Heart left ventricle (tissue), 16 donors: ENCODE measurements around the gene AKAP6. TPM values are rescaled to one million over a fixed set of nuclear protein-coding genes. Genes with fewer than 3 reads are reported as not detected.
A peak's percentile ranks its signal among the peaks of the same experiment; 100 is the strongest.

Source experiments
- ATAC-seq, 4 donors: fragments of 200-7000 bp; cut with Tn5 transposase; one replicate each; pipeline ENCODE4 v1.9.1; 2020 to 2022; ENCODE audit warnings: moderate library complexity in 4 of 4, mild to moderate bottlenecking in 3 of 4, moderate number of reproducible peaks in 1 of 4
- DNase-seq, 5 donors: peaks; one replicate each; pipeline ENCODE4 v3.0.0-alpha.2; 2020
- H3K27ac ChIP-seq, 12 donors: fragments of 200-600 bp; sonication (generic) in 4 of 12; one replicate each; pipeline versions ENCODE4 v1.5.0 to v1.8.0; 2016 to 2022; ENCODE audit warnings: mild to moderate bottlenecking in 2 of 12
- H3K27me3 ChIP-seq, 9 donors: fragments of 200-600 bp; sonication (generic) in 2 of 9; one replicate each; pipeline versions ENCODE4 v1.5.1 to v1.8.0; 2016 to 2022; ENCODE audit warnings: mild to moderate bottlenecking in 3 of 9
- H3K36me3 ChIP-seq, 9 donors: fragments of 200-600 bp; sonication (generic) in 2 of 9; one replicate each; pipeline versions ENCODE4 v1.5.0 to v1.8.0; 2018 to 2022; ENCODE audit warnings: mild to moderate bottlenecking in 2 of 9
- H3K4me1 ChIP-seq, 12 donors: fragments of 200-600 bp; sonication (generic) in 4 of 12; one replicate each; pipeline versions ENCODE4 v1.5.0 to v1.8.0; 2016 to 2022; ENCODE audit warnings: mild to moderate bottlenecking in 3 of 12
- H3K4me3 ChIP-seq, 12 donors: fragments of 200-600 bp; sonication (generic) in 4 of 12; one replicate each; pipeline versions ENCODE4 v1.5.0 to v1.8.0; 2017 to 2022; ENCODE audit warnings: mild to moderate bottlenecking in 9 of 12, moderate library complexity in 4 of 12
- H3K9me3 ChIP-seq, 12 donors: fragments of 200-600 bp; sonication (generic) in 4 of 12; one replicate each; pipeline versions ENCODE4 v1.5.0 to v1.8.0; 2016 to 2022; ENCODE audit warnings: mild to moderate bottlenecking in 1 of 12
- CTCF ChIP-seq, 12 donors: fragments of 200-600 bp; sonication (generic) in 4 of 12; IDR thresholded peaks; one replicate each; pipeline versions ENCODE4 v1.5.0 to v1.8.0; 2018 to 2022; ENCODE audit warnings: antibody characterized with exemption in 12 of 12, mild to moderate bottlenecking in 5 of 12
- POLR2A ChIP-seq, 2 donors: fragments of 450-650 bp; IDR thresholded peaks; one replicate each; pipeline ENCODE4 v1.6.1; 2017; ENCODE audit warnings: antibody characterized with exemption in 2 of 2, mild to moderate bottlenecking in 2 of 2, moderate library complexity in 2 of 2
- WGBS, 4 donors: extraction: QIAGEN DNeasy Blood & Tissue Kit in 2 of 4; methylation state at CpG; one replicate each; pipeline versions ENCODE4 v1.1.5 to v1.1.7; 2013 to 2018; 5-methylcytosine and 5-hydroxymethylcytosine counted together
- intact Hi-C, 10 donors: fragments of 100-400 bp; cut with DNase I; formaldehyde crosslinking; loops; one replicate each; pipeline versions ENCODE4 v1.11.1 to v1.14.2; 2022
- polyA plus RNA-seq, 2 donors: library from polyadenylated mRNA; stranded (reverse); fragments of 200-250 nt; gene quantifications; one replicate each; pipeline ENCODE4 v1.2.3, GENCODE V29; 2013
- total RNA-seq, 9 donors: library from RNA; depleted of rRNA in 2 of 9; stranded (reverse); fragments of >200 nt in 2 of 9; fragmentation: NEBNext Ultra II Directional in 3 of 9; extraction: Animal tissue kit (Norgen Biotek cat#: 25700) in 3 of 9; gene quantifications; one replicate each; pipeline versions ENCODE4 v1.1.0 to v1.2.4, GENCODE V29; 2016 to 2023
- donor health status: ischemic (EF 13 %, LVEDD 7.1; RV severe dilation, severe dysfunction).
- donor health status: healthy with polysubstance abuse.
- donor health status: DM: no; HTN: yes; CAD: no.
- donor health status: DM: no; HTN: no; CAD: no.
- donor health status: ischemic (EF 25% LVEDD 6.9; RV normal size, moderate dysfunction).
- donor health status: ischemic (EF 25% LVEDD 5.7; RV mildly dilated, moderate dysfunction).
- donor health status: healthy.
- donor health status: DM: yes; HTN: yes; CAD: no.
- donor health status: ischemic (EF 35%, LVEDD 5.7; RV mildly dilated, moderate dysfunction).
- donor health status: nonischemic (EF 11% LVEDD 7.7; RV severe dilation, severe dysfunction).
- donor health status: DM: yes; HTN: yes; CAD: no.
- donor health status: PGD.
- donor health status: ischemic (EF 29% LVEDD 5.4; RV normal size, mild dysfunction).
- donor health status: nonischemic (EF 23%, LVEDD 6.1; RV moderate dilation, normal function).

AKAP6 gene
- total and polyA plus RNA-seq, 11 donors: 20.4 to 303 (median 206) TPM

GRCh38 chr14:32823706-32824105, 494.6 kb downstream of the AKAP6 start:
- peaks cover 0 to 82% (median 23%) of the 10 kb centered on the region in 12 donors for H3K4me1 ChIP-seq
- WGBS, 4 donors: 39 to 59% (median 52%) methylated on average over 5 of the region's 5 CpGs

GRCh38 chr14:32824195-32824594, 495.1 kb downstream of the AKAP6 start:
- peaks cover 0 to 80% (median 23%) of the 10 kb centered on the region in 12 donors for H3K4me1 ChIP-seq
- no peak for ATAC-seq
- no peaks in the 10 kb centered on the region for H3K27me3 ChIP-seq
- 70 to 83% (median 78%) methylated on average over 3 of the region's 3 CpGs for WGBS, 4 donors
- H3K36me3 ChIP-seq: peaks cover 0 to 19% (median 0%) of the 10 kb centered on the region in 9 donors
- no peak for DNase-seq
- TF ChIP-seq CTCF (IDR thresholded peaks at IDR 0.05) (no peak), POLR2A (IDR thresholded peaks at IDR 0.05) (no peak)
- no peaks in the 10 kb centered on the region for H3K9me3 ChIP-seq
- no peak overlapping the region for H3K4me3 ChIP-seq
- H3K27ac ChIP-seq: no peak overlapping the region
- intact Hi-C loops: loop anchor here in 7 of 10 donors (5.0 to 10.0 kb wide), 8 partner anchors 97 to 971 kb away; partner anchors contain the start of gene NPAS3 (in 1 of the 7)

More at GRCh38 chr14:32823706-32824105, 494.6 kb downstream of the AKAP6 start:
- TF ChIP-seq CTCF (IDR thresholded peaks at IDR 0.05) (no peak), POLR2A (IDR thresholded peaks at IDR 0.05) (no peak)
- no peak for DNase-seq
- no peak for ATAC-seq
- no peak overlapping the region for H3K27ac ChIP-seq
- peaks cover 0 to 19% (median 0%) of the 10 kb centered on the region in 9 donors for H3K36me3 ChIP-seq
- intact Hi-C loops: loop anchor here in 7 of 10 donors (5.0 to 10.0 kb wide), 8 partner anchors 96 to 971 kb away; partner anchors contain the start of gene NPAS3 (in 1 of the 7)
- no peak overlapping the region for H3K4me3 ChIP-seq
- H3K9me3 ChIP-seq: no peaks in the 10 kb centered on the region
- no peaks in the 10 kb centered on the region for H3K27me3 ChIP-seq

- H3K27ac ChIP-seq: peak overlapping the region in 2 of 12 donors; percentile 8 to 11
- peaks cover 0 to 24% (median 0%) of the 10 kb centered on the region in 9 donors for H3K36me3 ChIP-seq
- TF ChIP-seq CTCF (IDR thresholded peaks at IDR 0.05) (no peak), POLR2A (IDR thresholded peaks at IDR 0.05) (no peak)
- no peak overlapping the region for H3K4me3 ChIP-seq
- H3K27me3 ChIP-seq: no peaks in the 10 kb centered on the region
- H3K4me1 ChIP-seq: peaks cover 0 to 71% (median 23%) of the 10 kb centered on the region in 12 donors
- intact Hi-C loops: loop anchor here in 7 of 10 donors (5.0 to 10.0 kb wide), 7 partner anchors 110 to 970 kb away; partner anchors contain the start of gene NPAS3 (in 1 of the 7)
- ATAC-seq (peak in 2 of 4 donors; percentile 8 to 15), DNase-seq (no peak)
- no peaks in the 10 kb centered on the region for H3K9me3 ChIP-seq
- 25 to 26% (median 26%) methylated on average over 4 of the region's 4 CpGs for WGBS, 4 donors
Measured at GRCh38 chr14:32825058-32825457, 496.0 kb downstream of the AKAP6 start.

- Histone ChIP-seq H3K27me3 (no peaks in the 10 kb centered on the region), H3K36me3 (peaks cover 0 to 24% (median 0%) of the 10 kb centered on the region in 9 donors), H3K27ac (peak overlapping the region in 8 of 12 donors; percentile 13 to 65 (median 26)), H3K4me3 (peak overlapping the region in 1 of 12 donors; percentile 13), H3K9me3 (no peaks in the 10 kb centered on the region), H3K4me1 (peaks cover 0 to 58% (median 20%) of the 10 kb centered on the region in 12 donors)
- 25 to 30% (median 28%) methylated on average over 9 of the region's 9 CpGs for WGBS, 4 donors
- peak in 3 of 5 donors; percentile 27 to 38 (median 30) for DNase-seq
- ATAC-seq: peak; percentile 38 to 74 (median 65)
- TF ChIP-seq POLR2A (IDR thresholded peaks at IDR 0.05) (no peak), CTCF (IDR thresholded peaks at IDR 0.05) (peak in 6 of 12 donors; percentile 12 to 43 (median 24))
- intact Hi-C loops: loop anchor here in 7 of 10 donors (5.0 to 10.0 kb wide), 7 partner anchors 108 to 968 kb away; partner anchors contain the start of gene NPAS3 (in 1 of the 7)
Measured at GRCh38 chr14:32826404-32827082, 497.4 kb downstream of the AKAP6 start.
